OCI-M2 (cell line): ENCODE measurements around the gene PRAMEF17.
"Not testable (repeated sequence)": the region's sequence is repeated elsewhere in the genome, so short reads cannot be mapped to it uniquely, and the experiment has no call there.

Source experiments
- DNase-seq: peaks from one replicate; lab custom pipeline; 2025; ENCODE audit not compliant: unreplicated experiment; lab: John Stamatoyannopoulos, UW

Gene PRAMEF17, protein sequence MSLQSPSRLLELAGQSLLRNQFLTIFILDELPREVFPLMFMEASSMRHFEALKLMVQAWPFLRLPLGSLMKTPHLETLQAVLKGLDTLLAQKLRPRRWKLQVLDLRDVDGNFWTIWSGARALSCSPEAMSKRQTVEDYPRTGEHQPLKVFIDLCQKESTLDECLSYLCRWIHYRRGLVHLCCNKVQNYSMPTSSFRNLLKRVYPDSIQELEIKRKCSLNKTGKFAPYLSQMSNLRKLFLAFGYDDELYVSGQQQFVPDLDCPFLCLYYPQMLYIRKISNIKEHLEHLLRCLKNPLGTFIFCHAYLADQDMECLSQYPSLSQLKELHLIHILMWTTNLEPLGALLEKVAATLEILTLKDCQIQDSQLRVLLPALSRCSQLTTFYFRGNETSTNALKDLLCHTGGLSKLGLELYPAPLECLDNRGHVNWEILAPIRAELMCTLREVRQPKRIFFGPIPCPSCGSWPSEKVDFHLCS

DNA sequence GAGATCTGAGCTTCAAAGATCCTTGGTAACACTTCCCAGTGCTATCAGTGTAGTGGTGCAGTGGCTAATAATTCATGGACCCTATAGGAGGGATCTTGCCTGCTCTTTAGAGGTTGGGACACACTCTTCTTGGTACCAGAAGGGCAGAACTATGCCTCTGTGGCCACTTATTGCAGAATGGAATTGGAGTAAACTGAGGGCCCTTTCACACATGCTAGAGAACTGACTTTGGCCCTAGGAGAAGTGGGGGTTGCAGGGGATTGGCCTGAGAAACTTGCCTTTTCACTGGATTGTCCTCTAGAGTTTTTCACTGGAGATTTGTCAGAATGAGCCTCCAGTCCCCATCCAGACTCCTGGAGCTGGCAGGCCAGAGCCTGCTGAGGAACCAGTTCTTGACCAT is at the start of gene PRAMEF17:
TSS of gene PRAMEF17 (plus strand) at position 301 of the 400 bp plus-strand sequence. CDS start at position 327, 26 bp downstream.
- DNase-seq, result not testable (repeated sequence)

DNA sequence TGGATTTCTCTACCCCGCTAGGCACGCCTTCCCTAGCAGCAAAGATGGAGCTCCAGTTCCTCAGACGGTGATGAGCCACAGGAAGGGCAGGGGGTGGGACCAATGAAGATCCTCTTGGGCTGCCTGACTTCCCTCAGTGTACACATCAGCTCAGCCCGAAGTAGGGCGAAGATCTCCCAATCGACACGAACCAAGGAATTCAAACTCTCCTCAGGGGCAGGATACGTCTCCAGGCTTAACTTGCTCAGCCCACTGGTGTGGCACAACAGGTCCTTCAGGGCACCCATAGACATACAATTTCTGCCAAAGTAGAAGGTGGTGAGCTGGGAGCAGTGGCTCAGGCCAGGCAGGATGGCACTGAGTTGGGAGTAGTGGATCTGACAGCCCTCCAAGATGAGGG is 46.9 kb upstream of the PRAMEF17 start:
- not testable (repeated sequence) for DNase-seq

DNA sequence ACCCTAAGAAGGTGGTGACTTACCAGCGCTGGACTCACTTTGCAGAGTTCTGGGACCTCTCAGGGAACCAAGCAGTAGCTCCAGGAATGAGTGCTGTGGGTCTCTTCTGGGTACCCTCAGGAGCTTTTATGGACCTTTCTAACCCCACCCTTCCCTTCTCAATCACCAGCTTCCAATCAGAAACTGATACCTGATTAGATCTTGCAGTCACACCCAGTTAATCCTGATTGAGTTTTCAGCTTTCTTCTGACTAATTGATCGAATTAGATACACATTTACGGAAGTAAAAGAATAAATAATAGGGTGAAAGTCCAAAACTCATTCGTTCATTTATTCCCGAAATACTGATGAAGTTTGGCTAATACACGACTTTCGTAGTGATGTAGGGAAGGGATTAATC is 42.4 kb upstream of the PRAMEF17 start, which contains the start of gene PRAMEF14:
TSS of gene PRAMEF14 (minus strand) at position 101 of the 400 bp plus-strand sequence. CDS start 1,820 bp downstream, outside the sequence.
- DNase-seq, result not testable (repeated sequence)

DNA sequence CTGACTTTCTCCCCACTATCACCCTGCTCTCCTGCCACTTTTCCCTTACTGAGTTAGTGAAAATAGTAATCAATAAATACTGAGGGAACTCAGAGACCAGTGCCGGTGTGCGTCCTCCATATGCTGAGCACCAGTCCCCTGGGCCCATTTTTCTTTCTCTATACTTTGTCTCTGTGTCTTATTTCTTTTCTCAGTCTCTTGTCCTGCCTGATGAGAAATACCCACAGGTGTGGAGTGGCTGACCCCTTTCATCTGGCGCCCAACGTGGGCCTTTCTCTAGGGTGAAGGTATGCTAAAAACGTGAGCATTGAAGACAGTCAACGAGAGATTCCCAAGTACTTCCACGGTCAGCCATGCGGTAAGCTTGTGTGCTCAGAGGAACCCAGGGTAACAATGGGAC is 36.0 kb upstream of the PRAMEF17 start:
- DNase-seq, result not testable (repeated sequence)

DNA sequence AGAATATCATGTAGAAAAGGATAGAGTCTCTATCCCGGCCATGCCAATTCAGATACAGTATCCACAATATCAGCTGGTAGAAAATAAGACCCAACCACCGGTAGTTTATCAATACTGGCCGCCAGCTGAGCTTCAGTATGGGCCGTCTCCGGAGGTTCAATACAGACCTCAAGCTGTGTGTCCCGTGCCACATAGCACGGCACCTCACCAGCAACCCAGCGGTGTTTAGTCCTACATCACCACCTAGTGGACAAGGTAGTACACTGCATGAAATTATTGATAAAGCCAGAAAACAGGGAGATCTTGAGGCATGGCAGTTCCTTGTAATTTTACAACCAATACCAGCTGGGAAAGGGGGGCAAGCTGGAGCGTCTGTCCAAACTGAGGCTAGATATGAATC is 35.0 kb upstream of the PRAMEF17 start:
- DNase-seq, result not testable (repeated sequence)

DNA sequence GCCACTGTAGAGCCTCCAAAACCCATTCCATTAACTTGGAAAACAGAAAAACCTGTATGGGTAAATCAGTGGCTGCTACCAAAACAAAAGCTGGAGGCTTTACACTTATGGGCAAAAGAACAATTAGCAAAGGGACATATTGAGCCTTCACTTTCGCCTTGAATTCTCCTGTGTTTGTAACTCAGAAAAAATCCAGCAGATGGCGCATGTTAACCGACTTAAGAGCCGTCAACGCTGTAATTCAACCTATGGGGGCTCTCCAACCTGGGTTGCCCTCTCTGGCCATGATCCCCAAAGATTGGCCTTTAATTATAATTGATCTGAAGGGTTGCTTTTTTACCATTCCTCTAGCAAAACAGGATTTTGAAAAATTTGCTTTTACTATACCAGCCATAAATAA is 32.7 kb upstream of the PRAMEF17 start:
- not testable (repeated sequence) for DNase-seq

DNA sequence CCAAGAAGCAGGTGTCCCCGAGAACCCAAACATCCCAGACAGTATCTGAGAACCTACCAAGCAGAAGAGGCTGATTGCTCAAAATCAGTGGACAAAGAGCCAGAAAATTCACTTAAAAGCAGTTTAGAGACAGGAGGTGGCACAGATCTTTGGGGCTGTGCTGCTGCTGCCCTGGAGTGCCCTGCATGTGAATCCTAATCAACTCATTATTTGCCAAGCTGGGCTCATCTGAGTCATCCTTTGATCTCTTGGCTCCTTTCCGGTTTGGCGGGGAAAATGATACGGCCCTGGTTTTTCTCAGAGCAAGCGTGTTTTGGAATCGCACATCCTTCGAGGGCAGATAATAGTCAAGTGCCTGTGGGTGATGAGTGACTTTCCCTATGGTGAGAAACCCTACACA is 27.1 kb upstream of the PRAMEF17 start:
- not testable (repeated sequence) for DNase-seq

DNA sequence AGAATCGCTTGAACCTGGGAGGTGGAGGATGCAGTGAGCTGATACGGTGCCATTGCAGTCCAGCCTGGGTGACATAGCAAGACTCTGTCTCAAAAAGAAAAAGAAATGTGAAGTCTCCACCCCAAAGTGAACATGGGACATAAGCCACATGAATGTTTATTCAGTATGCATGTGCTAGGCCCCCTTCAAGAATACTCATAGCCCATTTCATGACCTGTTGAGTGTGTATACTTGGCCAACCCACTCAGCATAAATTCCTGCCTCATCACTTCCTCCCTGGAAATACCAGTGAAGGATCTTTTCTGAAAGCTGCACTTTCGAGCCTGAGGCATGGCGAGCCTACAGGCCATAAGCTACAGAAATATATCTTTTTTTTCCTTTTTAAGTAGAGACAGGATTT is 24.5 kb upstream of the PRAMEF17 start:
- not testable (repeated sequence) for DNase-seq

DNA sequence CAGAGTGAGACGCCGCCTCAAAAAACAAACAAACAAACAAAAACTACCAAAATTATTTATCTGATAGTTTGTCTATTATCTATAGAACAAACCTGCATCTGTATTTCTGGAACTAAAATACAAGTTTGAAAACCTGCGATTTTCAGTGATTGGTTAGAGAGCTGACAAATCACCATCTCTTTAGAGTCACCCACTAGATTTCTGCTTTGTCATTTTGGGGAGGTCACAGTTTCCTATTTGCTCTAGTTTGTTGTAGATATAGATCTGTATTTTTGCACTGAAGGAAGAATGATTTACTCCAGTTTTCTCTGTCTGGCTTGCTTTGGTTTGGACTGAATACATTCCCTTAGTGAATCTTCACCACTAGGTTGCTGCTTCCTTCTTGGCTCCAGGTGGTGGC is 22.9 kb upstream of the PRAMEF17 start:
- not testable (repeated sequence) for DNase-seq

DNA sequence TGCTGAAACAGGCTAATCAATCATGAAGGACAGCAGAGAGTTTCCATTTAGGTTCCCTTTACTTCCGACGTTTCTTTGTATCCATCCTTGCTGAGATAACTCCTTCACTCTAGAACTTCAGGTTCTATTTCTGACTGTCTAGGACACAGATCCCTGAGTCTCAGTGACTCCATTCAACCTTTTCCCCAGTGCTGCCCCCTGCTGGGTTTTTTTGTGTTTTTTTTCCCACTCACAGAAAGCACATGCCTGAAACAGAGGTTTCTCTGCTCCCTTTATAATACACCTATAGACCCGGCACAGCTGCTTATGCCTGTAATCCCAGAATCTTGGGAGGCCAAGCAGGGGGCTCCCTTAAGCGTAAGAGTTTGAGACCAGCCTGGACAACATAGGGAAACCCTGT is 20.9 kb upstream of the PRAMEF17 start:
- DNase-seq, result not testable (repeated sequence)

DNA sequence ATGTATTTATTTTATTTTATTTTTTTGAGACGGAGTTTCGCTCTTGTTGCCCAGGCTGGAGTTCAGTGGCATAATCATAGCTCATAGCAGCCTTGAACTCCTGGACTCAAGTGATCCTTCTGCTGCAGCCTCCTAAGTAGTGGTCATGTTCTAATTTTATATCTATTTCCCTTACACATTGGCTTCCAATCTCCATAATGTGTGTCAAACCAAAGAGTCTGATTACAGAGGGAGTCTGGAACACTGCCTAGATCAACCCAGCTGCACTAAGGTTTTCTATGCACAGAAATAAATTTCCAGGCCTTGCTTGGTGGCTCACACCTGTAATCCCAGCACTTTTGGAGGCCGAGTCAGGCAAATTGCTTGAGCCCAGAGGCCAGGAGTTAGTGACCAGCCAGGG is 10.4 kb upstream of the PRAMEF17 start:
- not testable (repeated sequence) for DNase-seq

DNA sequence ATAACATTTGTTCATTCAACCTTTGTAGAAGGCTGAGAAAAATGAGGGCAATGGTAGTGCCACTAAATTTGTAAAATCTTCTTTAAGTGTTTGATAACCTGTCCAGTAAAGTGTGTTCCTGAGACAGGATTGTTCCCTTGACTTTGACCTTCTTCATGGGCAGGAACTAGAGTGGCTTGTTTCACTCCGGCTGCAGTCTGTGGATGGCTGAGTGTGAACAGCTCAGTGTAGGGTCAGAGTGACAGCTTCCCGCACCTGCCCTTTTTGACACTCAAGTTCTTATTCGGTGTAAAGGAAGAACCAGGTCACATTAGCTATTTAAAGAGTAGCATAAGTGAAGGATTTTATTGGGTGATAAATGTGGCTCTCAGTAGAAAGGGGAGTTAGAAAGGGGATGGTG is 9.1 kb upstream of the PRAMEF17 start:
- DNase-seq, result not testable (repeated sequence)

DNA sequence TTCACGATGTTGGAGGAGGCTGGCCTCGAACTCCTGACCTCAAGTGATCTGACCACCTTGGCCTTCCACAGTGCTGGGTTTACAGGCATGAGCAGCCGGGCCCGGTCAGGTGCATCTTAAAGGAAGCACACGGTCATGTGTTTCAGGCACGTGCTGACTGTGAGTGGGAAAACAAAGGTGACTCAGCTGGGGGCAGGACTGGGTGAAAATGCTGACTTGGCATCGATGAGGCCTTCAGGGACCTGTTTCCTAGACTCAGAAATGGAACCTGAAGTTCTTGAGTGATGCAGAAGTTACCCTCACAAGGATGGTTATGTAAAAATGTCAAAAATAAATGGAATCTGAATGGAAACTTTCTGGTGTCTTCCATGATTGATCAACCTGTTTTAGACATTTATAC is 3.6 kb downstream of the PRAMEF17 start:
- DNase-seq, result not testable (repeated sequence)

DNA sequence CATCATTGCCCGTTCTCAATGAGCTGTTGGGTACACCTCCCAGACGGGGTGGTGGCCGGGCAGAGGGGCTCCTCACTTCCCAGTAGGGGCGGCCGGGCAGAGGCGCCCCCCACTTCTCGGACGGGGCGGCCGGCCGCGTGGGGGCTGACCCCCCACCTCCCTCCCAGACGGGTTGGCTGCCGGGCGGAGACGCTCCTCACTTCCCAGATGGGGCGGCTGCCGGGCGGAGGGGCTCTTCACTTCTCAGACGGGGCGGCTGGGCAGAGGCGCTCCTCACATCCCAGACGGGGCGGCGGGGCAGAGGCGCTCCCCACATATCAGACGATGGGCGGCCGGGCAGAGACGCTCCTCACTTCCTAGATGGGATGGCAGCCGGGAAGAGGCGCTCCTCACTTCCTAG is 5.3 kb downstream of the PRAMEF17 start:
- not testable (repeated sequence) for DNase-seq

DNA sequence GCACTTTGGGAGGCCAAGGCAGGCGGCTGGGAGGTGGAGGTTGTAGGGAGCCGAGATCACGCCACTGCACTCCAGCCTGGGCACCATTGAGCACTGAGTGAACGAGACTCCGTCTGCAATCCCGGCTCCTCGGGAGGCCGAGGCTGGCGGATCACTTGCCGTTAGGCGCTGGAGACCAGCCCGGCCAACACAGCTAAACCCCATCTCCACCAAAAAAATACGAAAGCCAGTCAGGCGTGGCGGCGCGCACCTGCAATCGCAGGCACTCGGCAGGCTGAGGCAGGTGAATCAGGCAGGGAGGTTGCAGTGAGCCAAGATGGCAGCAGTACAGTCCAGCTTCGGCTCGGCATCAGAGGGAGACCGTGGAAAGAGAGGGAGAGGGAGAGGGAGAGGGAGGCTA is 5.9 kb downstream of the PRAMEF17 start:
- not testable (repeated sequence) for DNase-seq

DNA sequence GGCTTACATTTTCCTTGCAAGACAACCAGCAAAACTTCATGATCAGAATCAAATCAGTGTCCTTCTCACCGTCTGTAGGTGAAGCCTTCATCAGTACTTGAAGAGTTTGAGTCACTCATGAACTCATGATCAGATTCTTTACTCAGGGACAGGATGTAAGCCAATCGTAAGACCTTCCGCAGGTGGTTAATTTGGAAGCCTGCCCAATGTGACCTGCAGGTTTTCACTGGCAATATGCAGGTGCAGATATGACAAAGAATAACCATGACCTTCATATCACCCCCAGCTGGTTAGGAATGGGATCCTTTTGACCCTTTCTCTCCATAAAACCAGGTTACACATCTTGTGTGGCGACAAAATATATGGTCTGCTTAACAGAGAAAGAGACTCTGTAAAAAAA is 18.4 kb downstream of the PRAMEF17 start:
- DNase-seq, result no peak

DNA sequence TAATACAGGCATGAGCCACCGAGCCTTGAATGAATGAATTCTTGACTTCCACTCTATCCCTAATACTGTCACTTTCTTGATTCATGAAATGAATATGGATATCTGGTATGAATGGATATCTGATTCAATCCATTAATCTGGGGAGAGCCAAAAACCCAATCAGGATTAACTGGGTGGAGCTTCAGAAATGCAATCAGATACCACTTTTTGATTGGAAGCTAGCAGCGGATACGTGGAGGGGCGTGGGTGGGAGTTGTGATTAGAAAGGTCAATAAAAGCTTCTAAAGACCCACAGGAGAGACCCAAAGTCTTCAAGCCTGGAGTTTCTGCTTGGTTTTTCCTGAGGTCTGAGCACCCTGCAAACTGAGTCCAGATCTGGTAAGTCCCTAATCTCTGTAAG is 20.7 kb downstream of the PRAMEF17 start, which contains the start of gene PRAMEF20:
TSS of gene PRAMEF20 (plus strand) at position 301 of the 400 bp plus-strand sequence. CDS start 5,905 bp downstream, outside the sequence.
- DNase-seq, result not testable (repeated sequence)

DNA sequence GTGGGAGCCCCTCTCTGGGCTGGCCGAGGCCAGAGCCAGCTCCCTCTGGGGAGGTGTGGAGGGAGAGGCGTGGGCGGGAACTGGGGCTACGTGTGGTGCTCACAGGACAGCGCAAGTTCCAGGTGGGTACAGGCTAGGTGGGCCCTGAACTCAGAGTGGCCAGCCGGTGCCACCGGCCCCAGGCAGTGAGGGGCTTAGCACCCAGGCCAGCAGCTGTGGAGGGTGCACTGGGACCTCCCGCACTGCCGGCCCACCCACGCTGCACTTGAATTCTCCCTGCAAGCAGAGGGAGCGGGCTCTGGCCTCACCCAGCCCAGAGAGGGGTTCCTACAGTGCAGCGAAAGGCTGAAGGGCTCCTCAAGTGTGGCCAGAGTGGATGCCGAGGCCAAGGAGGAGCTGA is 41.1 kb downstream of the PRAMEF17 start:
- no peak for DNase-seq

DNA sequence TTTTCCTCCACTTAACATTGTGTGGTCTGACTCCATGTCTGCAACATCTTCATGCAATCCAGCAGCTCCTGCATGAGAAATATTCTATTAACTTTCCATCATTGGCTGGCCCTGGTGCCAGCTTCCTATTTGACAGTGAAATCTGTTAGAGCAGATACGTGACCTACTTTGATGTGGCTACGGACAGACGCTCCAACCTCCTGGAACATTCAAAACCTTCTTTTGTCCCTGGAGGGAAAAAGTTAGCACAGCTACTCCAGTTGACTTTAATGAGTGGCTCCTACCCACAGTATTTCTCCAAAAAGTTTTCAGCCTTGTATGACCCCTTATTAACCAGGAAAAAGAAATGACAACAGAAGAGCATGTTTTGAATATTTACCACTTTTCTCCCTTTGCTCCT is 42.8 kb downstream of the PRAMEF17 start:
- DNase-seq, result no peak

DNA sequence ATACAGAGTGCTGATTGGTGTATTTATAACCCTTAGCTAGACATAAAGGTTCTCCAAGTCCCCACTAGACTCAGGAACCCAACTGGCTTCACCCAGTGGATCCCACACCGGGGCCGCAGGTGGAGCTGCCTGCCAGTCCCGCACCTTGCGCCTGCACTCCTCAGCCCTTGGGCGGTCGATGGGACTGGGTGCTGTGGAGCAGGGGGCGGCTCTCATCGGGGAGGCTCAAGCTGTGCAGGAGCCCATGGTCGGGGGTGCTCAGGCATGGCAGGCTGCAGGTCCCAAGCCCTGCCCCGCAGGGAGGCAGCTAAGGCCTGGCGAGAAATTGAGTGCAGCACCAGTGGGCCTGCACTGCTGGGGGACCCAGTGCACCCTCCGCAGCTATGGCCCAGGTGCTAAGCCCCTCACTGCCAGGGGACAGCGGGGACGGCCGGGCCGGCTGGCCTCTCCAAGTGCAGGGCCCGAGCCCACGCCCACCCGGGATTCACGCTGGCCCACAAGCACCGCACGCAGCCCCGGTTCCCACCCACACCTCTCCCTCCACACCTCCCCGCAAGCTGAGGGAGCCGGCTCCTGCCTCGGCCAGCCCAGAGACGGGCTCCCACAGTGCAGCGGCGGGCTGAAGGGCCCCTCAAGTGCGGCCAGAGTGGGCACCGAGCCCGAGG is 44.4 kb downstream of the PRAMEF17 start:
- not testable (repeated sequence) for DNase-seq

DNA sequence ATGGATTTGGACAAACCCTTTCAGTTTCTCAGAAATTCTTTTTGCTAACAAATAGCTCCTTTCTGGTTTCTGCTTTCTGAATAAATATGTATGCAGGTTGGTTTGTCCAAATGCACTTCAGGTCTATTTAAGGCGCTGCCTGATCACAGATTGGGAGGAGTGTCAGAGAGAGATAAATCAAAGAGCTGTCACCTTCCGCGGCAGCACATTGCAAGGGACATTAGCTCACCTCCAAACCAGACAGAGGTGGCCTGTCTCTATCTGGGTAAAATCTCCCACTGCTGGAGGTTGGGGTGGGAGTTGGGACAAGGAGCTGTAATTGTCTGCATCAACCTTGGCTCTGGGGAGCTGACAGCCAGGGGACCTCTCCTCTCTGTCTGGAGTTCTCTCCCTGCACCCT is 46.0 kb downstream of the PRAMEF17 start:
- no peak for DNase-seq
